K562 (cell line): Measurements from ENCODE around the gene TPD52L1. TPM values are rescaled to one million over a fixed set of nuclear protein-coding genes. Genes with fewer than 3 reads are reported as not detected.

Source experiments
- ATAC-seq: fragments of 200-7000 bp; cut with Tn5 transposase; 3 replicates; pipeline ENCODE4 v1.9.1; 2020; ENCODE audit warnings: moderate library complexity
- BruUV-seq: library from RNA; stranded (reverse); fragments of 400-500 nt; replicated peaks from 2 replicates; lab custom pipeline; 2021; lab: Mats Ljungman, UMichigan
- CTCF ChIA-PET: fragments of 300-600 bp; formaldehyde crosslinking; extraction: SDS; loops from one replicate; lab custom pipeline; 2021; ENCODE audit warnings: low intra/inter-chr PET ratio; lab: Yijun Ruan, JAX
- POLR2A ChIA-PET: fragments of 300-600, 350-650 bp; sonication (Branson Sonifier 250); formaldehyde crosslinking; extraction: SDS; loops from one replicate; lab custom pipeline; 2021; ENCODE audit warnings: antibody characterized with exemption, inconsistent platforms; lab: Yijun Ruan, JAX
- DNase-seq, 4 experiments: peaks; one replicate each; pipeline versions ENCODE4 v3.0.0 to v3.0.0-alpha.2; 2011 to 2018; ENCODE audit warnings: low spot score in 3 of 4, mixed read lengths in 3 of 4; ENCODE audit errors: extremely low read depth in 1 of 4
- FAIRE-seq: peaks from 2 replicates; lab custom pipeline; 2011; peaks lifted over from hg19 to GRCh38; lab: Jason Lieb, UNC
- H2AFZ ChIP-seq: 2 replicates; pipeline ENCODE4 v1.6.0; 2011; ENCODE audit warnings: low read depth, low read length, control low read depth, inconsistent platforms
- H3K27ac ChIP-seq: fragments of 200-600 bp; 3 replicates; pipeline ENCODE4 v1.8.0; 2011; ENCODE audit warnings: low read depth, mild to moderate bottlenecking, control low read depth, inconsistent platforms, low read length, moderate library complexity, mixed read lengths; ENCODE audit errors: extremely low read depth
- H3K27me3 ChIP-seq, 2 experiments: fragments of 300-600 bp in 1 of 2; 2 replicates in 1 of 2; 3 replicates in 1 of 2; pipeline versions ENCODE4 v1.6.0 to v1.8.0; 2011; ENCODE audit warnings: inconsistent platforms in 2 of 2, low read length in 2 of 2, mild to moderate bottlenecking in 1 of 2, mixed read lengths in 1 of 2, moderate library complexity in 1 of 2; ENCODE audit not compliant: control insufficient read depth in 2 of 2, insufficient read depth in 2 of 2
- H3K36me3 ChIP-seq: fragments of 300-600 bp; 3 replicates; pipeline ENCODE4 v1.8.0; 2011; ENCODE audit warnings: mild to moderate bottlenecking, low read length, inconsistent platforms; ENCODE audit not compliant: control insufficient read depth, insufficient read depth
- H3K4me1 ChIP-seq, 2 experiments: fragments of 200-600 bp in 1 of 2; replicated peaks in 1 of 2; 2 replicates in 1 of 2; 3 replicates in 1 of 2; pipeline versions ENCODE4 v1.5.1 to v1.8.0; 2011; ENCODE audit warnings: inconsistent platforms in 2 of 2, low read length in 2 of 2, mild to moderate bottlenecking in 1 of 2, mixed read lengths in 1 of 2, moderate library complexity in 1 of 2; ENCODE audit not compliant: control insufficient read depth in 2 of 2, insufficient read depth in 2 of 2
- H3K4me2 ChIP-seq: 2 replicates; pipeline ENCODE4 v1.6.1; 2011; ENCODE audit warnings: low read length, control low read depth, inconsistent platforms, mixed read lengths; ENCODE audit not compliant: insufficient read depth
- H3K4me3 ChIP-seq: fragments of 200-600 bp; sonication (generic), shearing (Covaris generic); 2 replicates; pipeline ENCODE4 v1.5.1; 2016; ENCODE audit warnings: control low read depth, inconsistent platforms
- H3K79me2 ChIP-seq: fragments of 200-600 bp; 3 replicates; pipeline ENCODE4 v1.8.0; 2011; ENCODE audit warnings: low read length, inconsistent platforms; ENCODE audit not compliant: control insufficient read depth, insufficient read depth
- H3K9ac ChIP-seq, 2 experiments: 2 replicates each; pipeline versions ENCODE4 v1.6.0 to v1.6.1; 2011; ENCODE audit warnings: low read depth in 2 of 2, low read length in 2 of 2, control low read depth in 1 of 2, inconsistent platforms in 1 of 2, mild to moderate bottlenecking in 1 of 2, mixed read lengths in 1 of 2; ENCODE audit not compliant: insufficient read depth in 1 of 2
- H3K9me1 ChIP-seq: one replicate; pipeline ENCODE4 v1.6.0; 2011; ENCODE audit warnings: inconsistent platforms, mild to moderate bottlenecking, low read length, moderate library complexity; ENCODE audit not compliant: control insufficient read depth, insufficient read depth
- H3K9me3 ChIP-seq: replicated peaks from 2 replicates; pipeline ENCODE4 v1.5.1; 2011; ENCODE audit warnings: low read depth, low read length, inconsistent platforms; ENCODE audit not compliant: control insufficient read depth, insufficient read depth
- H4K20me1 ChIP-seq: replicated peaks from 2 replicates; pipeline ENCODE4 v1.6.1; 2011; ENCODE audit warnings: low read length, inconsistent platforms, mixed read lengths; ENCODE audit not compliant: control insufficient read depth, insufficient read depth
- ADNP ChIP-seq: fragments of 200-800 bp; sonication (Bioruptor generic); IDR thresholded peaks from 2 replicates; pipeline ENCODE4 v1.6.1; 2016; ENCODE audit warnings: missing genetic modification characterization, missing compliant biosample characterization
- ESRRA ChIP-seq: fragments of 450-650 bp; IDR thresholded peaks from 2 replicates; pipeline ENCODE4 v1.6.1; 2014; ENCODE audit warnings: low read depth, mild to moderate bottlenecking, moderate library complexity, borderline replicate concordance
- SIRT6 ChIP-seq: IDR thresholded peaks from one replicate; pipeline ENCODE4 v1.6.1; 2012; ENCODE audit warnings: low read depth, mild to moderate bottlenecking, control low read depth, inconsistent platforms, low read length, moderate library complexity
- ZNF77 ChIP-seq: fragments of 250-450 bp; sonication (Bioruptor Pico); IDR thresholded peaks from 2 replicates; pipeline ENCODE4 v1.5.0; 2020
- WGBS: fragments of 100-300 bp; shearing (Covaris generic); methylation state at CpG from one replicate; pipeline ENCODE4 v1.1.6; 2016; ENCODE audit warnings: low coverage, mixed read lengths; ENCODE audit not compliant: insufficient coverage; ENCODE audit errors: missing lambda C conversion rate; 5-methylcytosine and 5-hydroxymethylcytosine counted together
- in situ Hi-C: fragments of 300-500 bp; cut with MboI; formaldehyde crosslinking; loops from 4 replicates; pipeline ENCODE4 v1.15.0; 2018; ENCODE audit warnings: inconsistent platforms, mixed read lengths
- intact Hi-C: fragments of 100-400 bp; cut with micrococcal nuclease; formaldehyde crosslinking; loops from 2 replicates; pipeline ENCODE4 v1.14.2; 2022
- polyA plus RNA-seq, 8 experiments: library from polyadenylated mRNA; depleted of rRNA in 4 of 8; stranded (reverse) in 5 of 8; unstranded in 3 of 8; fragments of >200 nt; fragmentation: Nextera tagmentation in 2 of 8; fragmentation: Illumina TruSeq in 1 of 8; extraction: Ambion mirVana in 2 of 8; extraction: Trizol in 1 of 8; gene quantifications; 2 replicates each; pipeline versions ENCODE4 v1.2.1 to v1.2.3, GENCODE V29; 2011 to 2014; ENCODE audit warnings: inconsistent platforms in 1 of 8, missing spikeins in 1 of 8
- total RNA-seq, 7 experiments: library from RNA; depleted of rRNA in 6 of 7; stranded (reverse); fragments of >200 nt in 6 of 7; fragmentation: Illumina TruSeq in 2 of 7; extraction: Trizol in 2 of 7; gene quantifications; 2 replicates each; pipeline versions ENCODE4 v1.2.1 to v1.2.3, GENCODE V29; 2011 to 2021; ENCODE audit warnings: low replicate concordance in 1 of 7
- TF ChIP-seq, protein P1 (sequence below): sonication (generic); formaldehyde crosslinking; IDR thresholded peaks from 2 replicates; pipeline ENCODE4 v1.4.0; 2020; ENCODE audit warnings: mild to moderate bottlenecking, missing genetic modification reagents
- TF ChIP-seq, protein P2 (sequence below), 2 experiments: fragments of 450-650 bp in 1 of 2; sonication (generic) in 1 of 2; formaldehyde crosslinking in 1 of 2; IDR thresholded peaks; 2 replicates each; pipeline versions ENCODE4 v1.7.1 to v1.9.0; 2016 to 2022; ENCODE audit warnings: inconsistent platforms in 1 of 2, mild to moderate bottlenecking in 1 of 2, missing genetic modification reagents in 1 of 2
- TF ChIP-seq, protein P3 (sequence below): fragments of 450-650 bp; IDR thresholded peaks from 2 replicates; pipeline ENCODE4 v1.6.1; 2018; ENCODE audit warnings: mild to moderate bottlenecking, low read depth; ENCODE audit not compliant: partially characterized antibody

The TPD52L1 gene
- total and polyA plus RNA-seq, 9 of the 15 experiments (the other 6 are each of a cell fraction or from before 2014, with no cell fraction given) = 12.9 to 149 (median 75.7) TPM

DNA sequence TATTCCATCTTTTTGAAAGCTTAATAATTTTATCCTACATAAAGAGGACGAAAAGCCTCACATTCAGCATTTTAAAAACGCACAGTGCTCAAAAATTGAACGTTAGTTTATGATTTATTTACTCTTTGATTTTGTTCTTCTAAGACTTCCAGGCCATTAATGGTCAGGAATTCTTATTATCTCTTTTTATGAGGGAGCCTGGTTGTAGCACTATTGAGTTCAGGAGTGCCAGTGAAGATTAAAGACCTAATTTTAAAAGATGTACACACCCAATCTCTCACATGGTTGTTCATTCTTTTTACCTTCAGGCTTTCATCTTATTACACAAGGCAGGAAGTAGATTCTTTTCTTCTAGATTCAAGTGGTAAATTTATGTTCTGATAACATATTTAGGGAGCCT, 79.6 kb downstream of the TPD52L1 start:
- Histone ChIP-seq H3K27me3 (no peaks in the 10 kb centered on the region), H3K79me2 (no peaks in the 10 kb centered on the region), H3K4me3 (no peak overlapping the region), H3K27ac (no peak overlapping the region), H3K36me3 (no peaks in the 10 kb centered on the region; the same call in 1 of the 3 replicates), H3K9me1 (no peaks in the 10 kb centered on the region), H3K9ac (no peak overlapping the region), H3K9me3 (no peaks in the 10 kb centered on the region), H2AFZ (no peak overlapping the region), H4K20me1 (no peaks in the 10 kb centered on the region), H3K4me2 (no peak overlapping the region), H3K4me1 (no peaks in the 10 kb centered on the region; a peak in 1 of 5 replicates)
- TF ChIP-seq SIRT6 = no peak
- TF ChIP-seq, protein P1, sequence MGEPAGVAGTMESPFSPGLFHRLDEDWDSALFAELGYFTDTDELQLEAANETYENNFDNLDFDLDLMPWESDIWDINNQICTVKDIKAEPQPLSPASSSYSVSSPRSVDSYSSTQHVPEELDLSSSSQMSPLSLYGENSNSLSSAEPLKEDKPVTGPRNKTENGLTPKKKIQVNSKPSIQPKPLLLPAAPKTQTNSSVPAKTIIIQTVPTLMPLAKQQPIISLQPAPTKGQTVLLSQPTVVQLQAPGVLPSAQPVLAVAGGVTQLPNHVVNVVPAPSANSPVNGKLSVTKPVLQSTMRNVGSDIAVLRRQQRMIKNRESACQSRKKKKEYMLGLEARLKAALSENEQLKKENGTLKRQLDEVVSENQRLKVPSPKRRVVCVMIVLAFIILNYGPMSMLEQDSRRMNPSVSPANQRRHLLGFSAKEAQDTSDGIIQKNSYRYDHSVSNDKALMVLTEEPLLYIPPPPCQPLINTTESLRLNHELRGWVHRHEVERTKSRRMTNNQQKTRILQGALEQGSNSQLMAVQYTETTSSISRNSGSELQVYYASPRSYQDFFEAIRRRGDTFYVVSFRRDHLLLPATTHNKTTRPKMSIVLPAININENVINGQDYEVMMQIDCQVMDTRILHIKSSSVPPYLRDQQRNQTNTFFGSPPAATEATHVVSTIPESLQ = no peak
- TF ChIP-seq, protein P2, sequence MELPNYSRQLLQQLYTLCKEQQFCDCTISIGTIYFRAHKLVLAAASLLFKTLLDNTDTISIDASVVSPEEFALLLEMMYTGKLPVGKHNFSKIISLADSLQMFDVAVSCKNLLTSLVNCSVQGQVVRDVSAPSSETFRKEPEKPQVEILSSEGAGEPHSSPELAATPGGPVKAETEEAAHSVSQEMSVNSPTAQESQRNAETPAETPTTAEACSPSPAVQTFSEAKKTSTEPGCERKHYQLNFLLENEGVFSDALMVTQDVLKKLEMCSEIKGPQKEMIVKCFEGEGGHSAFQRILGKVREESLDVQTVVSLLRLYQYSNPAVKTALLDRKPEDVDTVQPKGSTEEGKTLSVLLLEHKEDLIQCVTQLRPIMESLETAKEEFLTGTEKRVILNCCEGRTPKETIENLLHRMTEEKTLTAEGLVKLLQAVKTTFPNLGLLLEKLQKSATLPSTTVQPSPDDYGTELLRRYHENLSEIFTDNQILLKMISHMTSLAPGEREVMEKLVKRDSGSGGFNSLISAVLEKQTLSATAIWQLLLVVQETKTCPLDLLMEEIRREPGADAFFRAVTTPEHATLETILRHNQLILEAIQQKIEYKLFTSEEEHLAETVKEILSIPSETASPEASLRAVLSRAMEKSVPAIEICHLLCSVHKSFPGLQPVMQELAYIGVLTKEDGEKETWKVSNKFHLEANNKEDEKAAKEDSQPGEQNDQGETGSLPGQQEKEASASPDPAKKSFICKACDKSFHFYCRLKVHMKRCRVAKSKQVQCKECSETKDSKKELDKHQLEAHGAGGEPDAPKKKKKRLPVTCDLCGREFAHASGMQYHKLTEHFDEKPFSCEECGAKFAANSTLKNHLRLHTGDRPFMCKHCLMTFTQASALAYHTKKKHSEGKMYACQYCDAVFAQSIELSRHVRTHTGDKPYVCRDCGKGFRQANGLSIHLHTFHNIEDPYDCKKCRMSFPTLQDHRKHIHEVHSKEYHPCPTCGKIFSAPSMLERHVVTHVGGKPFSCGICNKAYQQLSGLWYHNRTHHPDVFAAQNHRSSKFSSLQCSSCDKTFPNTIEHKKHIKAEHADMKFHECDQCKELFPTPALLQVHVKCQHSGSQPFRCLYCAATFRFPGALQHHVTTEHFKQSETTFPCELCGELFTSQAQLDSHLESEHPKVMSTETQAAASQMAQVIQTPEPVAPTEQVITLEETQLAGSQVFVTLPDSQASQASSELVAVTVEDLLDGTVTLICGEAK (IDR thresholded peaks at IDR 0.05) = no peak
- TF ChIP-seq, protein P2 (CRISPR knock-in tag; IDR thresholded peaks at IDR 0.05) = no peak
- no peak for TF ChIP-seq ESRRA
- TF ChIP-seq, protein P3, sequence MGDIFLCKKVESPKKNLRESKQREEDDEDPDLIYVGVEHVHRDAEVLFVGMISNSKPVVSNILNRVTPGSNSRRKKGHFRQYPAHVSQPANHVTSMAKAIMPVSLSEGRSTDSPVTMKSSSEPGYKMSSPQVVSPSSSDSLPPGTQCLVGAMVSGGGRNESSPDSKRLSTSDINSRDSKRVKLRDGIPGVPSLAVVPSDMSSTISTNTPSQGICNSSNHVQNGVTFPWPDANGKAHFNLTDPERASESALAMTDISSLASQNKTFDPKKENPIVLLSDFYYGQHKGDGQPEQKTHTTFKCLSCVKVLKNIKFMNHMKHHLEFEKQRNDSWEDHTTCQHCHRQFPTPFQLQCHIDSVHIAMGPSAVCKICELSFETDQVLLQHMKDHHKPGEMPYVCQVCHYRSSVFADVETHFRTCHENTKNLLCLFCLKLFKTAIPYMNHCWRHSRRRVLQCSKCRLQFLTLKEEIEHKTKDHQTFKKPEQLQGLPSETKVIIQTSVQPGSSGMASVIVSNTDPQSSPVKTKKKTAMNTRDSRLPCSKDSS = no peak
- no peak for TF ChIP-seq ADNP
- no peak for TF ChIP-seq ZNF77 (CRISPR knock-in tag)
- in situ Hi-C loops = no loop called here
- CTCF ChIA-PET = no interaction called here
- intact Hi-C loops = no loop called here
- POLR2A ChIA-PET = no interaction called here
- FAIRE-seq (no peak), DNase-seq (no peak), ATAC-seq (no peak)
- 39% methylated on average over 3 of the region's 3 CpGs for WGBS
- BruUV-seq = no TSS peak
